Neutrophil (primary cell): ENCODE results near the gene MGMT.

Experiments
- H3K27ac ChIP-seq: fragments of 200-600 bp; sonication (generic); 2 replicates; pipeline ENCODE4 v1.5.1; 2016; ENCODE audit warnings: mild to moderate bottlenecking, moderate library complexity
- H3K27me3 ChIP-seq: fragments of 200-600 bp; sonication (generic); 2 replicates; pipeline ENCODE4 v1.6.0; 2016; ENCODE audit warnings: mild to moderate bottlenecking
- H3K36me3 ChIP-seq: fragments of 200-600 bp; sonication (generic); 2 replicates; pipeline ENCODE4 v1.5.1; 2017
- H3K4me1 ChIP-seq, 2 experiments: fragments of 200-600 bp in 1 of 2; sonication (generic) in 1 of 2; 1 replicate in 1 of 2; 2 replicates in 1 of 2; pipeline versions ENCODE4 v1.5.1 to v1.6.1; 2013 to 2016; ENCODE audit warnings: low read depth in 1 of 2, low read length in 1 of 2, mild to moderate bottlenecking in 1 of 2, moderate library complexity in 1 of 2; ENCODE audit not compliant: control insufficient read depth in 1 of 2, insufficient read depth in 1 of 2
- H3K4me3 ChIP-seq, 2 experiments: fragments of 200-600 bp in 1 of 2; sonication (generic) in 1 of 2; 1 replicate in 1 of 2; 2 replicates in 1 of 2; pipeline ENCODE4 v1.5.1; 2013 to 2016; ENCODE audit warnings: low read depth in 1 of 2, low read length in 1 of 2, mild to moderate bottlenecking in 1 of 2, moderate library complexity in 1 of 2
- H3K9me3 ChIP-seq: fragments of 200-600 bp; sonication (generic); 2 replicates; pipeline ENCODE4 v1.5.1; 2016
- CTCF ChIP-seq: fragments of 200-600 bp; sonication (generic); IDR thresholded peaks from 2 replicates; pipeline ENCODE4 v1.5.1; 2016; ENCODE audit warnings: antibody characterized with exemption

MGMT gene

DNA sequence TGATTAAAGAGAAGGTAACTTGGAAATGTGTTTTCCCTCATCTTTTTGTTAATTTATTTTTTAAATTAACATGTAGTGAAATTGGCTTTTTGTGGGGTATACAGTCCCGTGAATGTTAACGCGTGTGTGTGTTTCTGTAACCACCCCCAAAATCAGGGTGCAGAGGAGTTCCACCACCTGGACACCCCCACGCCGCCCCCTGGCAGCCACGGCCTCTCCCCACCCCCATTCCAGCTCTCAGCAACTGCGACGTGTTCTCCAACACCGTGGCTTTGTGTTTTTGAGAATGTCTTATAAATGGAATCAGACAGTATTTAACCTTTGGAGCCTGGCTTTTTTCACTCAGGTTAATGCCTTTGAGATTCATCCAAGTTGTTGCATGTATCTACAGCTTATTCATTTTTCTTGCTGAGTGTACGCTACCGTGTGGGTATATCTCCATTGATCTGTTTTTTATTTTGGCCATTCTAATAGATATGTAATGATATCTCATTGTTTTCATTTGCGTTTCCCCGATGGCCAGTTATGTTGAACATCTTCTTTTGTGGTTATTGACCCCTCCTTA lies 278.2 kb downstream of the MGMT start:
- Histone ChIP-seq H3K4me1 (no peaks in the 10 kb centered on the region), H3K4me3 (no peak overlapping the region), H3K27ac (no peak overlapping the region), H3K36me3 (no peaks in the 10 kb centered on the region), H3K27me3 (no peaks in the 10 kb centered on the region), H3K9me3 (no peaks in the 10 kb centered on the region)
- TF ChIP-seq CTCF = no peak

- H3K4me3 ChIP-seq = no peak overlapping the region
- peaks cover 12 to 16% of the 10 kb centered on the region in 2 experiments for H3K4me1 ChIP-seq
- H3K27me3 ChIP-seq = no peaks in the 10 kb centered on the region
- TF ChIP-seq CTCF = no peak
- no peaks in the 10 kb centered on the region for H3K9me3 ChIP-seq
- no peak overlapping the region for H3K27ac ChIP-seq
- H3K36me3 ChIP-seq = no peaks in the 10 kb centered on the region
Measured at GRCh38 chr10:129754211-129755050, 287.4 kb downstream of the MGMT start.

DNA sequence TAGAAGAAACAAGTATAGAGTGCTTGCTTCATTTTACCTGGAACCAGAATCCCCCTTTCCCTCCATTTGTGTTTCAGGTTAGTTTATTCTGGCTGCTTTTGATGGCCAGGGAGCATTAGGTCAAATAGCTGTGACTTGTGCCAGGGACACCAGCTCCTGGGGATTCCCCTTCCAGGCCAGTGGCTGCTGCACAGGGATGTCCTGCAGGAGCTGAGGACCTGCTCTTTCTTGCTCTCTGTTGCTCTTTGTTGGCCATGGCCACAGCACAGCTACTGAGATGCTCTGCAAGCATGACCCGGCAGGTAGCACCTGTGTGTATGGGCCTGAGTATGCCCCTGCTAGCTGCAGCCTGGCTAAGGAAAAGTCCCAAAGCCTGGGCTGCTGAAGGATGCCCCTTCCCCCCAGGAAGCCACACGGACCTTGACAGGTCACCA lies 288.1 kb downstream of the MGMT start:
- no peak overlapping the region for H3K4me3 ChIP-seq

DNA sequence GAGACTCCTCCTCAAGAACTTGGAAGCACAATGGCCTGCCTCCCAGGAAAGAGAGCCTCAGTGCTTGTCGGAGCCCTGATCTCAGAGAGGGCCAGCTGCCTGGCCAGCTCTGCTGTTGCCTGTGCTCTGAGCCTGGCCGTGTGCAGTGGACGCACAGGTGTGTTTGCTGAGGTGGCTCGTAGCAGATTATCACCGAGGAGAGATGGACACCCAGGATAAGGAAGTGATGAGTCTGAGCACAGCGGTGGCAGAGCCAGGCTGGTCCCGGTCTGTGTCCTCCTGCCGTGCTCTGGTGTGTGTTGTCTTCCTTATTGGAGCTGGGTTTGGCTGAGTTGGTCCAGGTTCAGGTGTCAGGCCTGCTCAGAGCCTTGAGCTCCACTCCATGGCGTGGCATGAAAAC lies 288.6 kb downstream of the MGMT start:
- H3K27ac ChIP-seq = no peak overlapping the region
- H3K9me3 ChIP-seq = no peaks in the 10 kb centered on the region
- TF ChIP-seq CTCF = no peak
- H3K4me1 ChIP-seq = peaks cover 12 to 16% of the 10 kb centered on the region in 2 experiments
- no peaks in the 10 kb centered on the region for H3K27me3 ChIP-seq
- H3K36me3 ChIP-seq = no peaks in the 10 kb centered on the region
- no peak overlapping the region for H3K4me3 ChIP-seq

More for the DNA sequence above, 288.1 kb downstream of the MGMT start:
- no peak for TF ChIP-seq CTCF
- H3K36me3 ChIP-seq = no peaks in the 10 kb centered on the region
- peaks cover 12 to 16% of the 10 kb centered on the region in 2 experiments for H3K4me1 ChIP-seq
- no peak overlapping the region for H3K27ac ChIP-seq
- no peaks in the 10 kb centered on the region for H3K27me3 ChIP-seq
- no peaks in the 10 kb centered on the region for H3K9me3 ChIP-seq

DNA sequence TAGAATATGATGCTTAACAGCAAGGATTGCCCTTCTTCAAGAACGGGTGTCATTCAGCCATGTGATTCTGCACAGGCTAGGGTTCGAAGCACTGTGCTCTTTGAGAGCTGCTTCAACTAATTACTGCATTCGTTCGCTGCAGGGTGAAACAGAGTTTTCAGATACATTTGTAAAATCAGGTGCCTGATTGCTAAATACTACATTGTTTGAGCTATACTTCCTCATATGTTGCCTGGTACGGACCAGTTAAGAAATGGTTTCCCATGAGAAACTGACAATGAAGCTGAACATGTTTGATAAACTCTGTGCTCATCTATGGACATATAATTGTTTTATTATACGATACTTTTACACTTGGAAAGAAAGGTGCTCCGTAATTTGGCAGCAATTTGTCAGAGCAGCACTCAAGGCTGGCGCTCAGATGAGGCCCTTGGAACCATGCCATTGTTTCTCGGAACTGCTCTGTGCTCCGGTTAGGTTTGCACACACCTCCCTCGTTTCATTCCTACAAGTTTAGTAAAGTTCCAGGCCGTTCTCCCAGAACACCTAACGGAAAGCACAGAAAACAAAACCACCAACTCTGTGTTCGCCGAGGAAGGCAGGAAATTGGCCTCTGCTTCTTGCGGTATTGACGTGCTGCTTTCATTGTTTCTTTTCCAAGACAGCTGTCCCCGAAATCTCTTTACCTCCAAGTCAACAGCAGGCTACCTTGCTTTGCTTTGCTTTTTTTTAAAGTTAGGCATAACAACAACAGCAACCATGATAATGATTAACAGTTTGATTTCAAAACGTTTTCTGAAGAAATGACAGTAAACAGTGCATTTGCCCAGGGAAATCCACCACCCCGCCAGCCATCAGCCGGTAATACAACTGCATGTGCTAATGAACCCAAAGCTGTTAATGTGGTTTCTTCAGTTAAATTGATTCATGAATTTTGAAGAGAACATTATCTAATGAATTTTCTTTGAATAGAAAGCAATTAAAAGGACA lies 290.2 kb downstream of the MGMT start:
- no peak for TF ChIP-seq CTCF
- H3K9me3 ChIP-seq = no peaks in the 10 kb centered on the region
- no peaks in the 10 kb centered on the region for H3K36me3 ChIP-seq
- peaks cover 12 to 16% of the 10 kb centered on the region in 2 experiments for H3K4me1 ChIP-seq
- H3K4me3 ChIP-seq = peak overlapping the region; percentile 43 to 53
- H3K27ac ChIP-seq = no peak overlapping the region
- no peaks in the 10 kb centered on the region for H3K27me3 ChIP-seq
